K562 (cell line): Measurements from ENCODE around the gene SYCP3. TPM values are rescaled to one million over a fixed set of nuclear protein-coding genes. Genes with fewer than 3 reads are reported as not detected.
A peak's percentile ranks its signal among the peaks of the same experiment; 100 is the strongest.

Experiments used
- ARID1B ChIP-seq: fragments of 450-650 bp; IDR thresholded peaks from 2 replicates; pipeline ENCODE4 v1.6.1; 2016; ENCODE audit warnings: antibody characterized with exemption, mild to moderate bottlenecking, inconsistent platforms
- ARID3A ChIP-seq: IDR thresholded peaks from 2 replicates; pipeline ENCODE4 v1.6.1; 2012; ENCODE audit warnings: low read depth, low read length, improper control_type of control experiment, borderline replicate concordance
- CHD4 ChIP-seq: fragments of 200-600 bp; sonication (generic); IDR thresholded peaks from 3 replicates; pipeline ENCODE4 v1.6.1; 2012; ENCODE audit warnings: low read depth, mild to moderate bottlenecking, mixed read lengths, low read length, inconsistent platforms; ENCODE audit not compliant: insufficient read depth, insufficient replicate concordance, poor library complexity, severe bottlenecking
- ETS2 ChIP-seq: IDR thresholded peaks from 2 replicates; pipeline ENCODE4 v1.6.1; 2016; ENCODE audit warnings: borderline replicate concordance, missing genetic modification characterization, mild to moderate bottlenecking, moderate library complexity, missing compliant biosample characterization; ENCODE audit not compliant: poor library complexity, severe bottlenecking
- KDM5B ChIP-seq: fragments of 200-600 bp; sonication (generic); IDR thresholded peaks from 2 replicates; pipeline ENCODE4 v1.6.1; 2012; ENCODE audit warnings: low read depth, mild to moderate bottlenecking, moderate library complexity, low read length, control low read depth, inconsistent platforms; ENCODE audit not compliant: insufficient replicate concordance
- NEUROD1 ChIP-seq: fragments of 150-350 bp; IDR thresholded peaks from 2 replicates; pipeline ENCODE4 v1.6.1; 2014; ENCODE audit warnings: borderline replicate concordance, low read length, low read depth; ENCODE audit not compliant: partially characterized antibody
- NR3C1 ChIP-seq: sonication (generic); formaldehyde crosslinking; IDR thresholded peaks from 2 replicates; pipeline ENCODE4 v1.8.1; 2022; ENCODE audit warnings: missing genetic modification reagents
- OTX1 ChIP-seq: fragments of 450-650 bp; formaldehyde crosslinking; IDR thresholded peaks from 2 replicates; pipeline ENCODE4 v1.4.0; 2022; ENCODE audit warnings: mild to moderate bottlenecking
- PHTF2 ChIP-seq: fragments of 250-450 bp; sonication (Bioruptor Pico); IDR thresholded peaks from 2 replicates; pipeline ENCODE4 v1.5.0; 2021; ENCODE audit warnings: mild to moderate bottlenecking
- PML ChIP-seq: IDR thresholded peaks from 2 replicates; pipeline ENCODE4 v1.6.1; 2012; ENCODE audit warnings: low read length, inconsistent platforms
- POLR2H ChIP-seq: IDR thresholded peaks from 2 replicates; pipeline ENCODE4 v1.6.1; 2016; ENCODE audit warnings: missing genetic modification characterization, low read depth, mild to moderate bottlenecking, control low read depth, missing compliant biosample characterization, moderate library complexity
- SLC30A9 ChIP-seq: fragments of 250-450 bp; sonication (Bioruptor Pico); IDR thresholded peaks from 2 replicates; pipeline ENCODE4 v1.8.0; 2022; ENCODE audit warnings: mild to moderate bottlenecking, moderate library complexity
- TCF7 ChIP-seq: sonication (generic); IDR thresholded peaks from 2 replicates; pipeline ENCODE4 v1.6.1; 2016; ENCODE audit warnings: antibody characterized with exemption, borderline replicate concordance
- TSHZ1 ChIP-seq: fragments of 250-450 bp; sonication (Bioruptor Pico); IDR thresholded peaks from 2 replicates; pipeline ENCODE4 v1.4.0; 2020; ENCODE audit warnings: mild to moderate bottlenecking, moderate library complexity
- ZBTB7A ChIP-seq: IDR thresholded peaks from 2 replicates; pipeline ENCODE4 v1.6.1; 2011; ENCODE audit warnings: low read depth, mild to moderate bottlenecking, low read length, moderate library complexity, borderline replicate concordance; ENCODE audit not compliant: control insufficient read depth
- ZNF449 ChIP-seq: fragments of 250-450 bp; sonication (Bioruptor Pico); IDR thresholded peaks from 2 replicates; pipeline ENCODE4 v1.8.0; 2022; ENCODE audit warnings: moderate library complexity, mild to moderate bottlenecking, inconsistent platforms
- ZNF507 ChIP-seq: conservative IDR thresholded peaks from 2 replicates; pipeline ENCODE4 v1.6.1; 2017; ENCODE audit warnings: missing genetic modification characterization, missing compliant biosample characterization
- ZNF551 ChIP-seq: fragments of 250-450 bp; sonication (Bioruptor Pico); IDR thresholded peaks from 2 replicates; pipeline ENCODE4 v1.5.0; 2021; ENCODE audit warnings: mild to moderate bottlenecking, moderate library complexity
- ZNF584 ChIP-seq: fragments of 200-800 bp; sonication (Bioruptor generic); IDR thresholded peaks from 2 replicates; pipeline ENCODE4 v1.6.1; 2016; ENCODE audit warnings: low read depth, mild to moderate bottlenecking, missing genetic modification characterization, missing compliant biosample characterization
- ZNF76 ChIP-seq: fragments of 250-450 bp; sonication (Bioruptor Pico); IDR thresholded peaks from 2 replicates; pipeline ENCODE4 v1.4.0; 2020; ENCODE audit warnings: mild to moderate bottlenecking, moderate library complexity, borderline replicate concordance
- polyA plus RNA-seq, 8 experiments: library from polyadenylated mRNA; depleted of rRNA in 4 of 8; stranded (reverse) in 5 of 8; unstranded in 3 of 8; fragments of >200 nt; fragmentation: Nextera tagmentation in 2 of 8; fragmentation: Illumina TruSeq in 1 of 8; extraction: Ambion mirVana in 2 of 8; extraction: Trizol in 1 of 8; gene quantifications; 2 replicates each; pipeline versions ENCODE4 v1.2.1 to v1.2.3, GENCODE V29; 2011 to 2014; ENCODE audit warnings: inconsistent platforms in 1 of 8, missing spikeins in 1 of 8
- total RNA-seq, 7 experiments: library from RNA; depleted of rRNA in 6 of 7; stranded (reverse); fragments of >200 nt in 6 of 7; fragmentation: Illumina TruSeq in 2 of 7; extraction: Trizol in 2 of 7; gene quantifications; 2 replicates each; pipeline versions ENCODE4 v1.2.1 to v1.2.3, GENCODE V29; 2011 to 2021; ENCODE audit warnings: low replicate concordance in 1 of 7

The SYCP3 gene
- total and polyA plus RNA-seq, 9 of the 15 experiments (the other 6 are each of a cell fraction or from before 2014, with no cell fraction given), result 0.11 to 0.25 (median 0.22) TPM; not detected in 4

GRCh38 chr12:101697930-101698799 lies 41.1 kb downstream of the SYCP3 start (continued):
- no peak for TF ChIP-seq TSHZ1 (CRISPR knock-in tag)
- TF ChIP-seq OTX1 (CRISPR knock-in tag), result no peak
- TF ChIP-seq TCF7, result no peak
- TF ChIP-seq KDM5B, result no peak
- no peak for TF ChIP-seq CHD4
- TF ChIP-seq ZNF551, result no peak
- no peak for TF ChIP-seq ZNF507 (tag)
- 0 out of 2 replicates have a peak, but pooled peaks have one; percentile 47 for TF ChIP-seq ARID3A
- no peak; the same call in 1 of the 2 replicates for TF ChIP-seq POLR2H (tag)
- TF ChIP-seq NEUROD1, result no peak
- no peak for TF ChIP-seq PML
- TF ChIP-seq PHTF2 (CRISPR knock-in tag), result no peak
- TF ChIP-seq ARID1B, result peak; percentile 31; the same call in 1 of the 2 replicates
- peak; percentile 23; the same call in 1 of the 2 replicates for TF ChIP-seq NR3C1 (CRISPR knock-in tag)
- no peak for TF ChIP-seq ZNF449
- TF ChIP-seq ZBTB7A, result peak; percentile 43; the same call in 1 of the 2 replicates
- no peak for TF ChIP-seq ZNF76
- TF ChIP-seq ETS2 (tag), result no peak
- no peak for TF ChIP-seq SLC30A9 (CRISPR knock-in tag)
- TF ChIP-seq ZNF584 (CRISPR knock-in tag), result no peak
